Measurements from ENCODE around the gene SLC29A2. TPM values are rescaled to one million over a fixed set of nuclear protein-coding genes. Genes with fewer than 3 reads are reported as not detected.

The SLC29A2 gene
- total and polyA plus RNA-seq, 2 of the 8 experiments (the other 6 are each of a cell fraction or from before 2014, with no cell fraction given), result 29.3 to 31.6 TPM

- TF ChIP-seq CHD7 (IDR thresholded peaks at IDR 0.05; ENCODE audit: insufficient replicate concordance, low read length) (no peak), TBP (IDR thresholded peaks at IDR 0.05; ENCODE audit: low read depth, low read length) (no peak), RBBP5 (IDR thresholded peaks at IDR 0.05; ENCODE audit: borderline replicate concordance, low read depth, low read length) (no peak), NRF1 (IDR thresholded peaks at IDR 0.05; ENCODE audit: low read depth, low read length) (no peak), CBX8 (IDR thresholded peaks at IDR 0.05; ENCODE audit: borderline replicate concordance, low read depth, low read length) (no peak), CHD2 (IDR thresholded peaks at IDR 0.05; ENCODE audit: low read length) (no peak), SIX5 (IDR thresholded peaks at IDR 0.05; ENCODE audit: low read depth, low read length) (no peak)
These were observed 50.0 kb downstream of the SLC29A2 start (continued) for GRCh38 chr11:66321606-66322005.
